ENCODE measurements around the gene CCDC12.

Gene CCDC12

DNA sequence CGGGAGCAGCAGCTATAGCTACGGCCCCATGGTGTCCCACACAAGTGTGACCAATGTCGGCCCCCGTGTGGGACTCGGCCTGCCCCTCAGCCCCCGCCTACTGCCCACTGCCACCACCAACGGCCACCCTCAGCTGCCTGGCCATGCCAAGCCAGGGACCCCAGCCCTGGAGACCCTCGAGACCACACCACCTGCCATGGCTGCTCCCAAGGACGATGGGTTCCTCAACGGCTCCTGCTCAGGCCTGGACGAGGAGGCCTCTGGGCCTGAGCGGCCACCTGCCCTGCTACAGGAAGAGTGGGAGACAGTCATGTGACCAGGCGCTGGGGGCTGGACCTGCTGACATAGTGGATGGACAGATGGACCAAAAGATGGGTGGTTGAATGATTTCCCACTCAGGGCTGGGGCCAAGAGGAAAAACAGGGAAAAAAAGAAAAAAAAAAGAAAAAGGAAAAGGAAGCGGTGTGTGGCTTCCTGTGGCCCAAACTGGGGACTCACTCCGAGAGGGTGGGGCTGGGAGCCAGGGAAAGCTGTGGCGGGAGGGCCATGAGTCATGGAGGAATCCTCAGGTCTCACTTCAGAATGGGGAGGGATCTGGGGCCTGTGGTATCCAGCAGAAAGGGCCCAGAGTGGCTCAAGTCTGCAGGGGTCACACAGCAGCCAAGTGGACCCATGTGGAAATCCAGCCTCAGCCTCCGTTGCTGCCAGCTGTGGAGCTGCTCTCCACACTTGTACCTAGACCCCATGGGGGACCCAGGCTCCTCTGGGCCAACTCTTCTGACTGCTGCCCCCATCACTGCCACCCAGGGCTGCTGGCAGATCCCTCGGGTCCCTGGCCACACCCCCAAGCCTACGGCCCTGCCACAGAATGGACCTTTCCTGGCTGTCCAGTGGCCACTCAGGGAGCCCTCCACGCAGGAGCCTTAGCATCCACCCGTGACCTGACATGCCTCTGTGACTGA is 72.9 kb downstream of the CCDC12 start:
- no peak for DNase-seq

GRCh38 chr3:46902188-46902631 is 74.3 kb downstream of the CCDC12 start:
- DNase-seq = no peak

DNA sequence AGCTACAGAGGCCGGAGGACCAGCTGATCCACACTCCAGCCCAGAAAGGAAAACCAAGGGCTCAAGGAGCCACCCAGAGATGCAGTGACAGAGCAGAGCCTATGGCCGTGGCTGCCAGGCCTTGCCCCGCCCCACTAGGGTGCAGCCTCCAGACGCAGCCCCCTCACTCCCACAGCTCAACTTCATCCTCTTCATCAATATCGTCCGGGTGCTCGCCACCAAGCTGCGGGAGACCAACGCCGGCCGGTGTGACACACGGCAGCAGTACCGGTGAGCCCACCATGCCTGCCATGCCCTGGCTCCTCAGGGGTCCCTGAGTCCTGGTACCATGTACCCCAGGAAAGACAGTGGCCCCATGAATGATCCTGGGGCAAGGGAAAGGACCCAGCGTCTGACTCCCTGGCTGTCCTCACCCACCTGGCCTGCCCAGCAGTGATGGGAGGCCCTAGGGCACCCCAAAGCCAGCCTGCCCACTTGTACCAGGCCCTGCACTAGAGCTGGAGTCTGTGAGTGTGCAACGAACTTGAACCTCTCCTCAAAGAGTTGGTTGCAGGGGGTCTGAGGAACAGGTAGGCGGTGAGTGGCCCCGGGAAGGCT is 74.9 kb downstream of the CCDC12 start:
- no peak for DNase-seq

DNA sequence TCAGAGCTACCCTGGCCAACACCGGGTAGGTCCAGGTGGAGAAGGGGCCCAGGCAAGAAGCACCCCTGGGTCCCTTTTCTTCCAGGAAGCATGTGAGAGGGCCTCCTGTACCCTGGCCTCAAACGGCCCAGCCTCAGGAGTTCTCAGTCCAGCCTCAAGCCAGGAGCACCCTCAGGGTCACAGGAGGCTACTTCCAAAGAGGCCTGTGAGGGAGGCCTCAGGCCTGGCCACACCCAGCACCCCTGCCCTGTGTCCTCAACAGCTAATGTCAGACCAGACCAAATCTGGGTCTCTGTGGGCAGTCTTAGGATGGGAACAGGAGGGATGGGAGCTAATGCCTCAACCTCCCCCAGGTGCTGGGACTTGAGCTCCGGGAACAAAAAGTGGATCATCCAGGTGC is 75.5 kb downstream of the CCDC12 start:
- no peak for DNase-seq

DNA sequence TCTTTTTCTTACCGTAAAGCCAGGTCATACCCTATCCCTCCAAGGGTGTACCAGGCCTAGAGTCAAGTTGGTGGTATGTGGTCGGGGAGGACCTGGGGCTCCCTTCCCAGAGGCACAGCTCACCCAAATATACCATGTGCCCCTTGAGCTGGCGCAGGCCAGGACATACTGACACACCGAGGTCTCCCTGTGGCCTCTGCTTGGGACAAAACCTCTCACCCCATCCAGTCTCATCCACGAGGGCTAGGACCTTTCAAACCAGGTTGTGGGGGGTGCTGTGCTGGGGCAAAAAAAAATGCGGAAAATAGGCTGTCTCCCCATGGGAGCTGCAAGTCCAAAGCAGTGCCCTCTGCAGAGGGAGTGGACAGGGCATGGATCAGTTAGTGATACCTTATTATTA is 76.2 kb downstream of the CCDC12 start:
- DNase-seq = no peak

- DNase-seq = no peak
These were observed 76.6 kb downstream of the CCDC12 start for GRCh38 chr3:46900007-46900292.

- DNase-seq = no peak
These were observed 77.2 kb downstream of the CCDC12 start for GRCh38 chr3:46899151-46900006.

DNA sequence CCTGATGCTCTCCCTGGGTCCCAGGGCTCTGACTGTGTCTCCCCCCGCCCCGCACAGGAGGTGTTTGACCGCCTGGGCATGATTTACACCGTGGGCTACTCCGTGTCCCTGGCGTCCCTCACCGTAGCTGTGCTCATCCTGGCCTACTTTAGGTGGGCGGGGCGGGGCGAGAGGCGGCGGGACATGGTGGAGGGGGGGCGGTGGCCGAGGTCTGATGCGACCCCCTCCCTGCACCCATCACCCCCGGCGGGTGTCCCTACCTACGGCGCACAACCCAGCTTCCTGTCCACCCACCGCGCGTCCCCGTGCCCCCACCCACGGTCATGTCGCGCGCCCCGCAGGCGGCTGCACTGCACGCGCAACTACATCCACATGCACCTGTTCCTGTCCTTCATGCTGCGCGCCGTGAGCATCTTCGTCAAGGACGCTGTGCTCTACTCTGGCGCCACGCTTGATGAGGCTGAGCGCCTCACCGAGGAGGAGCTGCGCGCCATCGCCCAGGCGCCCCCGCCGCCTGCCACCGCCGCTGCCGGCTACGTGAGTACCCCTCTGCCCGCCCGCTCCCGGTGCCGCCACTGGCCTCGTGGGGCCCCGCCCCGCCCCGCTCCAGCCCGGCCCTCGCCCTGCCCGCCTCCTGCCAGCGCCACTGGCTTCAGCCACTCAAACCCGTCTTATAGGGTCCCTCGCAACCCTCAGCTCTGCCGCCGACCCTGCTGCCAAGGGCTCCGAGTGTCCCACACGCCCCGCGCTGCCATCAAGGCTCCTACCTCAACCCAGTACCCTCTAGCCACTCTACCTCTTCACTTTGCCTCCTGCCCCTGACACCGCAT is 78.0 kb downstream of the CCDC12 start:
- DNase-seq = no peak

DNA sequence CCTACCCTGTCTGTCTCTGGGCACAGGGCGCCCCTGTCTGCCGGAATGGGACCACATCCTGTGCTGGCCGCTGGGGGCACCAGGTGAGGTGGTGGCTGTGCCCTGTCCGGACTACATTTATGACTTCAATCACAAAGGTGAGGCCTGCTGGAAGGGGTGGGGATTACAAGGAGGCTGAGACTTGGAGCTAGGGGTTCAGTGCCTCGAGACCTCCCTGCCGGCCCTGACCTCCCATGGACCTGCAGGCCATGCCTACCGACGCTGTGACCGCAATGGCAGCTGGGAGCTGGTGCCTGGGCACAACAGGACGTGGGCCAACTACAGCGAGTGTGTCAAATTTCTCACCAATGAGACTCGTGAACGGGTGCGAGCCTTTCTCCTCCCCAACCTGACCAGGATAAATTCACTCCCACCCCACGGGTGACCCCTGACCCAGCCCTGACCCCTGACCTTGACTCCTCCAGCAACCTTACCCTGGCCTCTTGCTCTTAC is 78.7 kb downstream of the CCDC12 start:
- DNase-seq = no peak

- DNase-seq = no peak
These were observed 79.5 kb downstream of the CCDC12 start for GRCh38 chr3:46897031-46897430.

DNA sequence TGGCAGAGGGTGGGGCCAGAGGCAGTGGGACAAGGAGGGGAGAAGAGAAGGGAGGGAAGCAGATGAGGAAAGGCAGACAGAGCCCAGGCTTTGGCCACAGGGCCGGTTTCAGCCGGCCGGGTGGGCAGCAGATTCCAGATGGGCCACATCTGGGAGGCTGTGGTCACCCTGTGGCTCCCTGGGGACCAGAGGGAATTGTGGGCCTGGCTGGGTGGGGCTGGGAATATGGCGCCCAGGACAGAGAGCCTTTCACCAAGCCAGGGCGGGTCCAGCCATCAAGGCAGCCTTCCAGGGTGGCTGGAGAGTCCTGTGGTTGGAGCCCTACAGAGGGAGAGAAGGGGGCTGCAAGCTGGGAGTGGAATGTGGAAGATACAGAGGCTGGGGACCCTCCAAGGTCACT is 80.2 kb downstream of the CCDC12 start:
- DNase-seq = no peak

DNA sequence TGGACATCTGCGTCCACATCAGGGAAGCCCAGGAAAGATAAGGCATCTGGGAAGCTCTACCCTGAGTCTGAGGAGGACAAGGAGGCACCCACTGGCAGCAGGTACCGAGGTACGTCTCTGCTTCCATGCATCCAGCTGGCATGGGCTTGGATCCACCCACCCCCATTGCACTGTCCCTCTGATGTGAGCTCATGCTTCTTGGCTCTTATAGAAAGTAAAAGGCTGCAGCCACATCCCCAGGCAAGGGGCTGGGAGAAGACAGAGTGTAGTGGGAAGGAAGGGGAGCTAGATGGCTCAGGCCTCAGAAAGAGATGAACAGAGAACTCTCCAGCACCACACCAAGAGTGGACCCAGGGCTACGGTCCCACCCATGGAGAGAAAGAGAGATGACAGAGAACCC is 80.8 kb downstream of the CCDC12 start:
- DNase-seq = no peak

DNA sequence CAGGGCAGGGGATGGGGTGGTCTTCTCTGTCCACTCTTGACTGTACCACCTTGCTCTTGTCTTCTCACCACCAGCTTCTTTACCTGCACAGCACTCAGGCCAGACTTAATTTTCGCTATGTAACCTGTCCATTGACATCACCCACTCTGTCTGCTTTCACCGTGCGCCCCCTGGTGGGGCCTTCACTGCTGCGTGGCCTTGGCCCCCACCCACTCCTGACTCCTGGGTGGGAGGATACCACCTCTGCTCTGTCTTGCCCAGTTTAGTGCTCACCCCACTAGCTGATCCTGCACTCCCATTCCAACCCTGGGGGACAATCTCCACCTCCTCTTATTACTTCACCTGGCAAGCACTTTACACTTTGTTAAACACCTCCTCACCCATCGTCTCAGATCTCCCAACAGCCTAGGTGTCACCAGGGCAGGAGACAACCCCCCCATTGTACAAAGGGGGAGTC is 81.3 kb downstream of the CCDC12 start:
- peak; percentile 82 for DNase-seq

- no peak for DNase-seq
These were observed 82.3 kb downstream of the CCDC12 start for GRCh38 chr3:46894256-46894655.

- DNase-seq = no peak
These were observed 82.8 kb downstream of the CCDC12 start for GRCh38 chr3:46893763-46894162.

DNA sequence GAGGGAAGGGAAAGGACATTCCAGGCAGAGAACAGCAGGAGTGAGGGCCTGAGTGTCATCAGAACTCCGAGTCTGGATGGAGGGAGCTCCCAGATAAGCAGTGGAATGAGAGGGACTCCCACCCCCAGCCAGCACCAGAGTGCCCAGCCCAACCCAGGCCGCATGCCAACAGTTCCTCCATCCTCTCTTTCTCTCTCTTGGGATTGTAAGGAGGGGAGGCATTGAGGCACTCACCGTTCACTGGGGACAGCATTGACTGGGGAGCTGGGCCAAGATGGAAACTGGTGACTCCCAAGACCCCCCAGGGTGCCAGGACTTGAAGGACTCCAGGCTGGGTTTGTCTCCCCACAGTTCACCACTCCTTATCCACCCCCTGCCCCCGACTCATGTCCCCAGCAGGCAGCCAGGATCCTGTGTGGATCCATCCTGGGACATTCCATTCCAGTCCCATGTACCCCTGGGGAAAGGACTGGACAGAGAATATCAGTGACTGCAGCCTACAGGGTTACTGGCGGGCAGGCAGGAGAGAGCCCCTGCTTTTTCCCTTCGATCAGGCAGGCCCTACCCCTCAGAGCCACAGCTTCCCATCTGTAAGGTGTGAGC is 83.3 kb downstream of the CCDC12 start:
- no peak for DNase-seq

DNA sequence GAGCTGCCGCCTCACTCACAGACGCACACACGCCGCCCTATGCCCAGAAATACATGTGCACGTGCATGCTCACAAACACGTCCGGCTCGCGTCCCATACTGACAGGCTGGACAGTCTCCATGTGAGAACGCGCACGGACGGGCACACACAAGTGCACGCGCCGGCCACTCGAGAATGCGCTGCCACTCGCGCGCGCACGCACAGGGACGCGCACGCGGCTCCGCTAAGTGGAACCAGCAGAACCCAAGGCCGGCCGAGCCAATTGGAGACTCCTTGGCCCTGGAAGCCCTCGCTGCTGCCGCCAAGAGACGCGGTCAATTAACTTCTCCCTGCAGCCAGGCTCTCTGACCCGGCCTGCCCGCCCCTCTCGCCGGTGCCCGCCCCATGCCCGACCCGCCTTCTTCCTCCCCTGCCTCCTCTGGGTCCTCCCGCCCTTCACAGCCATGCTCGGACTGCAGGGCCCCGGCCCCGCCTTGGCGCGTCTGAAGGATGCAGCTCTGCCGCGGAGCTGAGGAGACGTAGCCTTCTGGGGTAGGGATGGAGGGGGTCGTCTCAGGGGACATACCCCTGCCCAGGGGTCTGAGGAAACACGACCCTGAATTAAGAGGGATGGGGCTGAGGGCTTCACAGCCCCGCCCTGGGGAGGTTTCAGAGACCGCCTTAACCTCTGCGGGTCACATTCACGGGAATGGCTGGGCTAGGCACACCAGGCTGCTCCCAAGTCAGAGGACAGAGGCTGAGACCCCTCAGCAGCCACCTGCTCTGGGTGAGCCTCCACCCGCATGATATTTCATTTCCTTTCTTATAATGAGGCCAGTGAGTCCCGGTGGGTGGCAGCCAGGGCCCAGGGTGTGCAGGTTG is 84.0 kb downstream of the CCDC12 start:
- DNase-seq = no peak

DNA sequence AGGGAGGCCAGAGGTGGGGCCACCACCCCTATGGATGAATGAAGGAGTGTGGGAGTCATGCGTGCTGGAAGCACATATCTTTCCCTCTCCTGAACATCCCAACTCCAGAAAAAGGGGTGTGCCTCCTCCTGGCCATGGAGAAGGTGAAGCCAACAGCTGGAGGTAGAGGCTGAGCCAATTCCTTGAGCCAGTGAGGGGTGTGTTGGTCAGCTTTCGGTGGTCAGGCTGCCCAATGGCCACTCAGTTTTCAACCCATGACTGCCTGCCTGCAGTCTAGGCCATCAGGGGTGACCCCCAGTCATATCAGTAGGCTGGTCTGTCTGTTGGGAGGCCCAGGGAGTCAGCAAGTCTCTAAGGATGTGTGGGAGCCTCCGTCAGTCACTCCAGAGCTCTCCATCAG is 85.4 kb downstream of the CCDC12 start:
- DNase-seq = no peak

GRCh38 chr3:46890132-46890531 is 86.4 kb downstream of the CCDC12 start:
- no peak for DNase-seq

- DNase-seq = no peak
These were observed 87.0 kb downstream of the CCDC12 start for GRCh38 chr3:46889381-46890110.

Data from activated naive CD4-positive, alpha-beta T cell treated with Interleukin-2 at 50 U/mL for 16 hours (primary cell).